Osteoblast (primary cell): ENCODE measurements around the gene C5AR2. TPM values are rescaled to one million over a fixed set of nuclear protein-coding genes. Genes with fewer than 3 reads are reported as not detected.
A peak's percentile ranks its signal among the peaks of the same experiment; 100 is the strongest.

ENCODE experiments used
- DNase-seq: peaks from one replicate; pipeline ENCODE4 v3.0.0; 2011; ENCODE audit warnings: low spot score, mixed read lengths; ENCODE audit not compliant: insufficient read length; ENCODE audit errors: missing footprints
- H2AFZ ChIP-seq: 2 replicates; pipeline ENCODE4 v1.6.0; 2011; ENCODE audit warnings: mild to moderate bottlenecking, low read length
- H3K27ac ChIP-seq: 2 replicates; pipeline ENCODE4 v1.5.1; 2011; ENCODE audit warnings: mild to moderate bottlenecking, low read depth, low read length, moderate library complexity
- H3K27me3 ChIP-seq: 2 replicates; pipeline ENCODE4 v1.6.0; 2012; ENCODE audit warnings: mild to moderate bottlenecking, control low read depth, inconsistent platforms, low read length, moderate library complexity; ENCODE audit not compliant: insufficient read depth
- H3K36me3 ChIP-seq: 2 replicates; pipeline ENCODE4 v1.5.1; 2011; ENCODE audit warnings: mild to moderate bottlenecking, low read length, control low read depth, moderate library complexity; ENCODE audit not compliant: insufficient read depth
- H3K4me1 ChIP-seq: 2 replicates; pipeline ENCODE4 v1.5.1; 2011; ENCODE audit warnings: mild to moderate bottlenecking, low read length, control low read depth, moderate library complexity; ENCODE audit not compliant: insufficient read depth
- H3K4me2 ChIP-seq: 2 replicates; pipeline ENCODE4 v1.6.0; 2011; ENCODE audit warnings: mild to moderate bottlenecking, low read length; ENCODE audit not compliant: insufficient read depth
- H3K4me3 ChIP-seq: fragments of 200-600 bp; sonication (generic); 3 replicates; pipeline ENCODE4 v1.5.1; 2012; ENCODE audit warnings: mild to moderate bottlenecking, low read length, inconsistent platforms; ENCODE audit not compliant: insufficient read depth
- H3K79me2 ChIP-seq: 2 replicates; pipeline ENCODE4 v1.6.0; 2012; ENCODE audit warnings: mild to moderate bottlenecking, low read length, control low read depth, inconsistent platforms; ENCODE audit not compliant: insufficient read depth
- H3K9me3 ChIP-seq: 2 replicates; pipeline ENCODE4 v1.5.1; 2011; ENCODE audit warnings: low read depth, low read length, control low read depth
- H4K20me1 ChIP-seq: 2 replicates; pipeline ENCODE4 v1.6.0; 2012; ENCODE audit warnings: mild to moderate bottlenecking, low read length, control low read depth; ENCODE audit not compliant: insufficient read depth
- CTCF ChIP-seq: IDR thresholded peaks from 2 replicates; pipeline ENCODE4 v1.5.1; 2011; ENCODE audit warnings: mild to moderate bottlenecking, low read depth, low read length, moderate library complexity; ENCODE audit errors: extremely low read depth
- total RNA-seq: library from RNA; depleted of rRNA; stranded (reverse); fragments of >200 nt; gene quantifications from 2 replicates; pipeline ENCODE4 v1.2.3, GENCODE V29; 2012

Gene C5AR2
- total RNA-seq, 1 donor: 2.5 TPM

GRCh38 chr19:47351548-47351947, 19.6 kb downstream of the C5AR2 start:
- Histone ChIP-seq H3K27me3 (no peaks in the 10 kb centered on the region), H3K79me2 (peaks cover 40% of the 10 kb centered on the region), H3K36me3 (peaks cover 32% of the 10 kb centered on the region), H3K4me2 (no peak overlapping the region), H3K9me3 (no peaks in the 10 kb centered on the region), H4K20me1 (peaks cover 3% of the 10 kb centered on the region), H2AFZ (no peak overlapping the region), H3K4me3 (no peak overlapping the region), H3K4me1 (peaks cover 9% of the 10 kb centered on the region), H3K27ac (no peak overlapping the region)
- DNase-seq: peak; percentile 90
- no peak for TF ChIP-seq CTCF

- peaks cover 3% of the 10 kb centered on the region for H4K20me1 ChIP-seq
- H3K27me3 ChIP-seq: no peaks in the 10 kb centered on the region
- H3K36me3 ChIP-seq: peaks cover 38% of the 10 kb centered on the region
- H2AFZ ChIP-seq: no peak overlapping the region
- no peak for TF ChIP-seq CTCF
- H3K9me3 ChIP-seq: no peaks in the 10 kb centered on the region
- no peak overlapping the region for H3K4me3 ChIP-seq
- H3K4me2 ChIP-seq: no peak overlapping the region
- H3K27ac ChIP-seq: no peak overlapping the region
- peaks cover 9% of the 10 kb centered on the region for H3K4me1 ChIP-seq
- peaks cover 40% of the 10 kb centered on the region for H3K79me2 ChIP-seq
- DNase-seq: peak; percentile 37
These were observed 20.1 kb downstream of the C5AR2 start for GRCh38 chr19:47352095-47352494.

- H3K27ac ChIP-seq: no peak overlapping the region
- H3K4me3 ChIP-seq: no peak overlapping the region
- peaks cover 3% of the 10 kb centered on the region for H4K20me1 ChIP-seq
- peaks cover 40% of the 10 kb centered on the region for H3K79me2 ChIP-seq
- no peaks in the 10 kb centered on the region for H3K9me3 ChIP-seq
- no peak for DNase-seq
- H3K4me2 ChIP-seq: no peak overlapping the region
- H3K36me3 ChIP-seq: peaks cover 50% of the 10 kb centered on the region
- TF ChIP-seq CTCF: no peak
- no peak overlapping the region for H2AFZ ChIP-seq
- no peaks in the 10 kb centered on the region for H3K27me3 ChIP-seq
- peaks cover 9% of the 10 kb centered on the region for H3K4me1 ChIP-seq
These were observed 21.3 kb downstream of the C5AR2 start for GRCh38 chr19:47353307-47353712.

- Histone ChIP-seq H3K36me3 (peaks cover 77% of the 10 kb centered on the region), H3K27me3 (no peaks in the 10 kb centered on the region), H3K79me2 (peaks cover 22% of the 10 kb centered on the region)
These were observed 24.9 kb downstream of the C5AR2 start for GRCh38 chr19:47356900-47357299.

More at GRCh38 chr19:47356900-47357299, 24.9 kb downstream of the C5AR2 start:
- no peak for DNase-seq
- Histone ChIP-seq H2AFZ (no peak overlapping the region), H3K4me2 (no peak overlapping the region), H4K20me1 (peaks cover 3% of the 10 kb centered on the region), H3K9me3 (no peaks in the 10 kb centered on the region), H3K4me3 (no peak overlapping the region), H3K27ac (no peak overlapping the region), H3K4me1 (no peaks in the 10 kb centered on the region)
- no peak for TF ChIP-seq CTCF
